ENCODE data around the gene ACYP2.
"Not testable (repeated sequence)": the region's sequence is repeated elsewhere in the genome, so short reads cannot be mapped to it uniquely, and the experiment has no call there.

The ACYP2 gene

GRCh38 chr2:54227798-54228197 lies 112.4 kb downstream of the ACYP2 start:
- DNase-seq, result no peak

DNA sequence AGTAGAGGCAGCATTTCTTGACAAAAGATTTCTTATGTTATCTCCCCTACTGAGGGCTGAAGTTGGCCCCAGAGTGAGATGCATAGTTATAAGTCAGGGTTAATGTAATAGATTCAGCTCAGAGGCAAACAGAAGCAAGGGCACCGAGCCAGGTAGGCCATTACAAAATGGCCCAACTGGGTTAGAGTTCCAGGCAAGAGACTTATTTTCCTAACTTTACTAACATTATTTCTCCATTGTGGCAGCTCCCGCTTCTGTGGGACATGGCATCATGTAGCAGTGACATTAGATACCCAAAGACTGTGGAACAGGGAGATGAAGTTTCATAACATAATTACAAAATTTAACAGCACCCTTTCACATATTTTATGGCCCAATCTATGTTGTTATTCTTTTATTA lies 113.5 kb downstream of the ACYP2 start:
- DNase-seq, result no peak

- no peak for DNase-seq
Observed at GRCh38 chr2:54233832-54234649, 118.6 kb downstream of the ACYP2 start.

- DNase-seq, result no peak
Observed at GRCh38 chr2:54237428-54237827, 122.0 kb downstream of the ACYP2 start.

DNA sequence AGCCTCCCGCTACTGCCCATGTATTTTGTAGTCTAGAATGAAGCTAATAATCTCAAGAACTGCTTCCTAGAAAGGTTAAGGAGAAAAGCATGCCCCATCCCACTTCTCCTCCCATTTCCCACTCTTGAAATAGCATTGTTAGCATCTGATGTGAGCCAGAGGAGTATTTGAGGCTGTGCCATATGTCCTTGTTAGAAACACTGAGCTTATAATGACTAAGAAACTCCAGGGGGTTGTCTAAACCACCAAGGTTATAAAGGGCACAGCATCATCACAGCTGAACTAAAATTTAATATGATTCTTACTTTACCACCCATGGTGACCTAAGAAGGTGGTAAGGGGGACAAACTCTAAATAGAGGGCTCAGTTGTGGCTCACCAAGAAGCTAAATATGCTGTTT lies 124.0 kb downstream of the ACYP2 start:
- no peak for DNase-seq

- DNase-seq, result no peak
Observed at GRCh38 chr2:54240515-54241469, 125.4 kb downstream of the ACYP2 start.

- DNase-seq, result no peak
Observed at GRCh38 chr2:54247115-54247514, 131.7 kb downstream of the ACYP2 start.

- no peak for DNase-seq
Observed at GRCh38 chr2:54249629-54250028, 134.2 kb downstream of the ACYP2 start.

DNA sequence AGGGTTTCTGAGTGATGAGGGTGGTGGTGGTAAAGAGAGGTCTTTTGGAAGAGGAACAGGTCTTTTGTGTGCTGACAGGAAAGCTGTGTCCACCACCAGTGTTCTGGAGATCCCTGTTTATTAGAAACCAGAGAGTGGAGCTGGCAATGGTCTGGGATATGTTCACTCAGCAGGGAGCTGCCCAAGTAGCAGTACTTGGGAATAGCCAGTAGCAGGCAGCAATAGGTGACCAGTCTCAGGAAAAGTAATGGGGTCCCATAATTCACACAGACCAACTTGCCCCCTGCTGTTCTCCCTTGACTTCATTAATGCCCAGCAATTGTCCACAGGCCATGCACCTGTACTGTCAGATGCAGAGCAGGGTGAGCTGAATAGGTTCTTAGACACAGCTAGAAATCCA lies 138.8 kb downstream of the ACYP2 start:
- no peak for DNase-seq

DNA sequence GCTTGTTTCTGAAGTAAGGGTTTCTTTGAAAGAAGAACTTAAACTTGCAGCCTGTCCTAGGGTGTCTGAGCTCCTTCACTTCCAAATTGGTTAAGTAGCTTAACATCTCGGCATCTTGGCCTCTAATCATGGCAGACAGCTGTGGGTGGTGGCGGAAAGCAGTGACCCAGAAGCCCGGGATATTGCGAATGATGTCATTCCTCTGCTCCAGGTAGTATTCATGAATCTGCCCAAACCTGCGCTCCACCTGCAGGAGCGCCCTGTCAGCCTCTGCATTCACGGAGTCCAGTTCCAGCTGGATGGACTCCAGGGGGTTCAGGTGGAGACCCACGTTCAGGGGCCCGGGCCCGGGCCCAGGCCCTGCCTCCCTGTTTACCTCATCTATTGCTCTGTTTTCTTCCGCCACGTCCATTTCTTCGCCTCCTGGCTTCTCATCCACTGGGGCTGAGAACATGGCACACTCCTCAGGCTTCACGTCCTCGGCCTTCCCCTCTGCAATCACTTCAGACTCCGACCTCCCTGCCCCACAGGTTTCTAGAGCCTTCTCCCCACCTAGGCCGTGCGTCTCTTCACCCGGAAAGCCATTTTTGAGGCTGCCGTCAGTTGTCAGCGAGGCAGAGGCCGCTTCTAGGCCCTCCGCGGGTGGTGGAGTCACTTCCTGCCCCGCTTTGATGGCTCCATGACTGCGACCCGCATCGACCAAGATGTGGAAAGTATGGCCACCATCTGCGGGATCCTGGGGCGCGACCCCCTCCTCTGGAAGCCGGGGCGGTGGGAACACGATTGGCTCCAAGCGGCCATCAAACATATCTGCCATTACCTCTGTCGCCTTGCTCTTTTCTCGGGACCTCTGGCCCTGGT lies 140.0 kb downstream of the ACYP2 start:
- DNase-seq, result no peak

DNA sequence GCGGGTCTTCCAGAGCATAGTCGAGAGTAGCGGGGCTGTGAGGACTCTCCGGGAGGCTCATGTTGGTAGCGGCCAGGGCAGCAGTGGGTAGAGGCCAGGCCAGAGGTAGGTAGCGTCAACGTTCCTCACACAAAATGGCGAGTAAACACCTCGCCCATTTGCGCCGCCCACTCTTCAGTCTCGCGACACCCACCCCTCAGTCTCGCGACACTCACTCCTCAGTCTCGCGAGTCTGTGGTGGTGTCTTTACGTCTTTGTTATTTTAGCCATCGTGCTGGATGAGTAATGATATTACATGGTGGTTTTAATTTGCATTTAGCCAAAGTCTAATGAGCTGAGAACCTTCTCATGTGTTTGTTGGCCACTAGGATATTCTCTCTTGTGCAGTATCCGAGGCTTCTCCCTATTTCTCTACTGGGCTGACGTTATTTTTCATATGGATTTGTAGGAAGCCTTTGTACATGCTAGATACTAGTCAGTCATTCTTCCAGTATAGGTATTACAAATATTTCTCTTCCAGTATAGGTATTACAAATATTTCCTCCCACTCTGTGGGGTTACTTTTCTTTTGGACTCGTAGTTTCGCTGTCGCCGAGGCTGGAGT lies 140.8 kb downstream of the ACYP2 start, which contains the start of gene TSPYL6:
Gene TSPYL6, minus strand, starts transcription at position 139 of the 604 bp plus-strand sequence. Its CDS starts 78 bp downstream, at position 61.
- DNase-seq, result no peak

DNA sequence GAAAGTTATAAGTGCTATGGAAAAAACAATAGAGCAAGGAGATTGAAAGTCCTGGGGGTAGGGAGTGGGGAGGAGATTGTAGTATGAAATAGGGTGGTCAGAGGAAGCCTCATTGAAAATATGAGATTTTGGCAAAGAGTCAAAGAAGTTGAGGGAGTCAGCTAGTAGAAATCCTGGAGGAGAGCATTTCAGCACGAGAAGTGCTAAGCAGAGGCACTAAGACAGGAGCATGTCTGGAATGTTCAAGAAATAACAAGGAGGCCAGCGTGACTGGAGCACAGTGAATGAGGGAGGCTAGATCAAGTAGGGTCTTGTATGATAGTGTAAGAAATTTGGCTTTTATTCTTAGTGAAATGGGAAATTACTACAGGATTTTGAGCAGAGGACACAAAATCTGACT lies 142.8 kb downstream of the ACYP2 start:
- DNase-seq, result no peak

GRCh38 chr2:54259413-54260240 lies 144.2 kb downstream of the ACYP2 start:
- DNase-seq, result no peak

- DNase-seq, result no peak
Observed at GRCh38 chr2:54260241-54260595, 144.8 kb downstream of the ACYP2 start.

- no peak for DNase-seq
Observed at GRCh38 chr2:54261537-54261936, 146.1 kb downstream of the ACYP2 start.

GRCh38 chr2:54262015-54262765 lies 146.8 kb downstream of the ACYP2 start:
- no peak for DNase-seq

- DNase-seq, result not testable (repeated sequence)
Observed at GRCh38 chr2:54265081-54265480, 149.7 kb downstream of the ACYP2 start.

- DNase-seq, result no peak
Observed at GRCh38 chr2:54267577-54267976, 152.2 kb downstream of the ACYP2 start.

GRCh38 chr2:54271189-54271588 lies 155.8 kb downstream of the ACYP2 start:
- no peak for DNase-seq

DNA sequence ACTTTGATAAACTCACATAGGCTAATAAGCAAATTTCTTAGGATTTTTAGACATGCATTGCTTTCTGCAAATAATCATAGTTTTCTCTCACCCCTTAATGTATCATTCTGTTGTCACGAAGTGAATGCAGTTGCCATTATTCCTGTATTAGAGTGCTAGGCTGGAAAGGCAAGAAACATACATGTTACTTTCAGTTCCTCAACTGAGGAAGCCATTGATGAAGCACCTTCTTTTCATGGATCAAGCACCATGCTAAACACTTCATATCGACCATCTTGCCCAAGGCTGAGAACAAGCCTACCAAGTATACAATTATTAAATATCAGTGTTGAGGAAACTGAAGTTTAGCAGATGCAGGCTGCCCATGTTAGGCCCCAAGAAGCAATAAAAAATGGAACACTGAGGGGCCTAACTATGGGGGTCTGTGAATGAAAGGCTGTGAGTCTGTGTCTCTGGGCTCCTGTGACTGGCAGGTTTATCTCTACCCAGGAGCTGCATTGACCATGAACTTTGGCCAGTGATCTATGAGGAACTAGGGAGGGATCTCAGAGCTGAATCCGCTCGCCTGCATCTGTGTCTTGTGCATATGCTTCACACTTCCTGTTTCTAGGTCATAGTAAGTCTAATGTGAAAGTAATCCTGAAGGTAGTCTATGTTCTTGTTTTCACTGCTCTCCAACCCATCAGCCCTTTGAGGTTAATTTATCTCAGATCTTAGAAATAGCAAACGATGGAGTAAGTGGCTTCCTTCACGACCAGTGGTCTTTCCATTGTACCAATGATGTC lies 156.6 kb downstream of the ACYP2 start:
- no peak for DNase-seq

All from activated CD4-positive, alpha-beta T cell treated with anti-CD3 and anti-CD28 coated beads, Interleukin-2, amount 50 U/mL, for 4 hours (primary cell).